Mesendoderm (in vitro differentiated cells): ENCODE data around the gene SGSM1.

Source experiments
- DNase-seq: peaks from one replicate; pipeline ENCODE4 v3.0.0; 2013
- H2AK5ac ChIP-seq: 2 replicates; pipeline ENCODE4 v1.6.1; 2013; ENCODE audit warnings: low read length, inconsistent platforms
- H2BK120ac ChIP-seq: 2 replicates; pipeline ENCODE4 v1.6.1; 2013; ENCODE audit warnings: low read depth, mild to moderate bottlenecking, low read length, moderate library complexity, mixed read lengths
- H2BK15ac ChIP-seq: replicated peaks from 2 replicates; pipeline ENCODE4 v1.6.1; 2013; ENCODE audit warnings: low read depth, mild to moderate bottlenecking, moderate library complexity
- H2BK5ac ChIP-seq: 2 replicates; pipeline ENCODE4 v1.6.1; 2013; ENCODE audit warnings: low read length, inconsistent platforms
- H3K18ac ChIP-seq: 2 replicates; pipeline ENCODE4 v1.6.1; 2013; ENCODE audit warnings: mild to moderate bottlenecking, low read length, mixed read lengths
- H3K23ac ChIP-seq: one replicate; pipeline ENCODE4 v1.6.1; 2013; ENCODE audit warnings: low read length
- H3K27ac ChIP-seq: 2 replicates; pipeline ENCODE4 v1.5.1; 2013; ENCODE audit warnings: low read depth, mild to moderate bottlenecking, inconsistent platforms, low read length, moderate library complexity
- H3K27me3 ChIP-seq: 2 replicates; pipeline ENCODE4 v1.6.1; 2013; ENCODE audit warnings: low read length, control low read depth, mild to moderate bottlenecking, inconsistent platforms; ENCODE audit not compliant: insufficient read depth, poor library complexity
- H3K36me3 ChIP-seq: 2 replicates; pipeline ENCODE4 v1.6.1; 2013; ENCODE audit warnings: low read length, inconsistent platforms; ENCODE audit not compliant: control insufficient read depth, insufficient read depth
- H3K4ac ChIP-seq: one replicate; pipeline ENCODE4 v1.6.1; 2013; ENCODE audit warnings: low read depth, mild to moderate bottlenecking, low read length, moderate library complexity
- H3K4me1 ChIP-seq: 2 replicates; pipeline ENCODE4 v1.6.1; 2013; ENCODE audit warnings: low read depth, low read length, inconsistent platforms; ENCODE audit not compliant: control insufficient read depth
- H3K4me2 ChIP-seq: 2 replicates; pipeline ENCODE4 v1.6.1; 2013; ENCODE audit warnings: low read length
- H3K4me3 ChIP-seq: 2 replicates; pipeline ENCODE4 v1.5.1; 2013; ENCODE audit warnings: mild to moderate bottlenecking, low read length
- H3K56ac ChIP-seq: one replicate; pipeline ENCODE4 v1.6.1; 2013; ENCODE audit warnings: low read length
- H3K79me1 ChIP-seq: 2 replicates; pipeline ENCODE4 v1.6.1; 2013; ENCODE audit warnings: low read length, inconsistent platforms
- H3K79me2 ChIP-seq: 2 replicates; pipeline ENCODE4 v1.6.1; 2013; ENCODE audit warnings: mild to moderate bottlenecking, low read length; ENCODE audit not compliant: control insufficient read depth, insufficient read depth
- H3K9ac ChIP-seq: 2 replicates; pipeline ENCODE4 v1.6.1; 2013; ENCODE audit warnings: low read length, inconsistent platforms
- H4K5ac ChIP-seq: one replicate; pipeline ENCODE4 v1.6.1; 2013; ENCODE audit warnings: low read length
- H4K8ac ChIP-seq: one replicate; pipeline ENCODE4 v1.6.1; 2013; ENCODE audit warnings: low read depth, mild to moderate bottlenecking, control low read depth, low read length, moderate library complexity
- WGBS: extraction: QIAGEN DNeasy Blood & Tissue Kit; methylation state at CpG from one replicate; pipeline ENCODE4 v1.1.7; 2013; ENCODE audit warnings: low lambda C conversion rate, missing lambda C conversion rate; ENCODE audit not compliant: insufficient coverage; ENCODE audit errors: extremely low coverage; 5-methylcytosine and 5-hydroxymethylcytosine counted together

The SGSM1 gene

GRCh38 chr22:24883432-24883831 lies 77.4 kb downstream of the SGSM1 start:
- Histone ChIP-seq H3K23ac (no peak overlapping the region), H4K5ac (no peak overlapping the region), H3K4me1 (no peaks in the 10 kb centered on the region), H3K9ac (no peak overlapping the region), H3K36me3 (no peaks in the 10 kb centered on the region), H3K27me3 (no peaks in the 10 kb centered on the region), H2BK15ac (no peak overlapping the region), H3K4ac (no peak overlapping the region), H3K18ac (no peak overlapping the region), H3K4me2 (no peak overlapping the region), H3K79me1 (no peaks in the 10 kb centered on the region), H3K56ac (no peak overlapping the region), H4K8ac (no peak overlapping the region), H2BK120ac (no peak overlapping the region), H3K4me3 (no peak overlapping the region), H3K27ac (no peak overlapping the region), H2BK5ac (no peak overlapping the region), H3K79me2 (no peaks in the 10 kb centered on the region), H2AK5ac (no peak overlapping the region)
- DNase-seq, result no peak
- WGBS, result no CpG with 5 or more reads among the region's 6 CpGs

GRCh38 chr22:24887260-24887659 lies 81.2 kb downstream of the SGSM1 start:
- Histone ChIP-seq H3K79me2 (no peaks in the 10 kb centered on the region), H2BK120ac (no peak overlapping the region), H3K79me1 (no peaks in the 10 kb centered on the region), H3K4me3 (no peak overlapping the region), H4K8ac (no peak overlapping the region), H3K4me1 (no peaks in the 10 kb centered on the region), H3K56ac (no peak overlapping the region), H3K4ac (no peak overlapping the region), H2BK5ac (no peak overlapping the region), H2AK5ac (no peak overlapping the region), H3K9ac (no peak overlapping the region), H3K36me3 (no peaks in the 10 kb centered on the region), H3K4me2 (no peak overlapping the region), H3K27ac (no peak overlapping the region), H3K27me3 (no peaks in the 10 kb centered on the region), H3K23ac (no peak overlapping the region), H2BK15ac (no peak overlapping the region), H4K5ac (no peak overlapping the region), H3K18ac (no peak overlapping the region)
- no peak for DNase-seq
- WGBS, result no CpG with 5 or more reads among the region's 2 CpGs

GRCh38 chr22:24893341-24894070 lies 87.5 kb downstream of the SGSM1 start:
- Histone ChIP-seq H3K4me3 (no peak overlapping the region), H4K8ac (no peak overlapping the region), H3K9ac (no peak overlapping the region), H2AK5ac (no peak overlapping the region), H3K27ac (no peak overlapping the region), H3K4ac (no peak overlapping the region), H3K4me1 (no peaks in the 10 kb centered on the region), H3K79me1 (no peaks in the 10 kb centered on the region), H3K79me2 (no peaks in the 10 kb centered on the region), H3K36me3 (no peaks in the 10 kb centered on the region), H2BK120ac (no peak overlapping the region), H4K5ac (no peak overlapping the region), H3K18ac (no peak overlapping the region), H3K4me2 (no peak overlapping the region), H3K56ac (no peak overlapping the region), H2BK5ac (no peak overlapping the region), H3K27me3 (no peaks in the 10 kb centered on the region), H3K23ac (no peak overlapping the region), H2BK15ac (no peak overlapping the region)
- DNase-seq, result no peak
- WGBS, result no CpG with 5 or more reads among the region's 20 CpGs

GRCh38 chr22:24894220-24894975 lies 88.4 kb downstream of the SGSM1 start:
- H3K9ac ChIP-seq, result no peak overlapping the region
- no peak overlapping the region for H2BK5ac ChIP-seq
- no peak overlapping the region for H3K4me3 ChIP-seq
- H3K18ac ChIP-seq, result no peak overlapping the region
- H2BK15ac ChIP-seq, result no peak overlapping the region
- H3K36me3 ChIP-seq, result no peaks in the 10 kb centered on the region
- H3K56ac ChIP-seq, result no peak overlapping the region
- no CpG with 5 or more reads among the region's 16 CpGs for WGBS
- H2BK120ac ChIP-seq, result no peak overlapping the region
- no peak overlapping the region for H3K4me2 ChIP-seq
- no peak overlapping the region for H3K4ac ChIP-seq
- H4K8ac ChIP-seq, result no peak overlapping the region
- H3K79me2 ChIP-seq, result no peaks in the 10 kb centered on the region
- no peaks in the 10 kb centered on the region for H3K27me3 ChIP-seq
- DNase-seq, result peak; percentile 29
- H2AK5ac ChIP-seq, result no peak overlapping the region
- H3K79me1 ChIP-seq, result no peaks in the 10 kb centered on the region
- no peak overlapping the region for H4K5ac ChIP-seq
- no peak overlapping the region for H3K23ac ChIP-seq
- H3K27ac ChIP-seq, result no peak overlapping the region
- H3K4me1 ChIP-seq, result no peaks in the 10 kb centered on the region

- Histone ChIP-seq H3K9ac (no peak overlapping the region), H3K4me2 (no peak overlapping the region), H3K36me3 (no peaks in the 10 kb centered on the region), H3K4me1 (no peaks in the 10 kb centered on the region), H3K27ac (no peak overlapping the region), H3K56ac (no peak overlapping the region), H2BK15ac (no peak overlapping the region), H4K8ac (no peak overlapping the region), H2BK120ac (no peak overlapping the region), H4K5ac (no peak overlapping the region), H3K23ac (no peak overlapping the region), H2BK5ac (no peak overlapping the region), H3K27me3 (no peaks in the 10 kb centered on the region), H3K18ac (no peak overlapping the region), H3K4me3 (no peak overlapping the region), H3K79me1 (no peaks in the 10 kb centered on the region), H2AK5ac (no peak overlapping the region), H3K4ac (no peak overlapping the region), H3K79me2 (no peaks in the 10 kb centered on the region)
- no peak for DNase-seq
- no CpG with 5 or more reads among the region's 7 CpGs for whole genome bisulfite sequencing
Measured at GRCh38 chr22:24894998-24895397, 89.0 kb downstream of the SGSM1 start.
